Measurements from ENCODE around the gene CDC14C.

Gene CDC14C

GRCh38 chr7:48976850-48977249, 52.5 kb downstream of the CDC14C start:
- DNase-seq: no peak
